IMR-90 (cell line): ENCODE results near the gene SUSD1. TPM values are rescaled to one million over a fixed set of nuclear protein-coding genes. Genes with fewer than 3 reads are reported as not detected.
A peak's percentile ranks its signal among the peaks of the same experiment; 100 is the strongest.

Experiments used
- ATAC-seq: fragments of 200-7000 bp; cut with Tn5 transposase; 2 replicates; pipeline ENCODE4 v1.9.1; 2020; ENCODE audit warnings: low read depth, mild to moderate bottlenecking, moderate library complexity
- BruUV-seq: library from RNA; stranded (reverse); fragments of 400-500 nt; replicated peaks from 2 replicates; lab custom pipeline; 2021; lab: Mats Ljungman, UMichigan
- CTCF ChIA-PET: fragments of 300-600 bp; formaldehyde crosslinking; extraction: SDS; loops from one replicate; lab custom pipeline; 2021; ENCODE audit warnings: antibody characterized with exemption; lab: Yijun Ruan, JAX
- POLR2A ChIA-PET: fragments of 300-600 bp; sonication (Branson Sonifier 250); formaldehyde crosslinking; loops from one replicate; lab custom pipeline; 2022; ENCODE audit warnings: antibody characterized with exemption; ENCODE audit not compliant: unreplicated experiment; lab: Charles Lee
- DNase-seq: peaks from one replicate; pipeline ENCODE4 v3.0.0; 2013
- H2AFZ ChIP-seq: replicated peaks from 2 replicates; pipeline ENCODE3; 2013; ENCODE audit warnings: low read length, mild to moderate bottlenecking; ENCODE audit not compliant: poor library complexity
- H2AK5ac ChIP-seq: 2 replicates; pipeline ENCODE4 v1.6.1; 2013; ENCODE audit warnings: low read depth, low read length, inconsistent platforms
- H2AK9ac ChIP-seq: replicated peaks from 2 replicates; pipeline ENCODE3; 2013; ENCODE audit warnings: mild to moderate bottlenecking, low read depth, low read length, moderate library complexity; ENCODE audit not compliant: poor library complexity
- H2BK120ac ChIP-seq: 2 replicates; pipeline ENCODE4 v1.6.1; 2013; ENCODE audit warnings: low read depth, low read length, inconsistent platforms
- H2BK15ac ChIP-seq: 3 replicates; pipeline ENCODE4 v1.6.1; 2013; ENCODE audit warnings: low read depth, low read length, inconsistent platforms
- H2BK20ac ChIP-seq: 2 replicates; pipeline ENCODE4 v1.6.1; 2013; ENCODE audit warnings: low read depth, mild to moderate bottlenecking, inconsistent platforms, low read length, moderate library complexity
- H2BK5ac ChIP-seq: 2 replicates; pipeline ENCODE4 v1.6.1; 2013; ENCODE audit warnings: mild to moderate bottlenecking, low read depth, low read length, inconsistent platforms; ENCODE audit not compliant: poor library complexity, severe bottlenecking
- H3K14ac ChIP-seq: replicated peaks from 2 replicates; pipeline ENCODE4 v1.6.1; 2013; ENCODE audit warnings: low read depth, low read length, inconsistent platforms
- H3K18ac ChIP-seq: 2 replicates; pipeline ENCODE4 v1.6.1; 2013; ENCODE audit warnings: low read depth, low read length, control low read depth
- H3K23ac ChIP-seq: 2 replicates; pipeline ENCODE4 v1.6.1; 2013; ENCODE audit warnings: low read depth, low read length, inconsistent platforms
- H3K27ac ChIP-seq: 2 replicates; pipeline ENCODE4 v1.5.1; 2013; ENCODE audit warnings: mild to moderate bottlenecking, control low read depth, low read length; ENCODE audit not compliant: insufficient read depth
- H3K27me3 ChIP-seq: 2 replicates; pipeline ENCODE4 v1.6.1; 2013; ENCODE audit warnings: low read length; ENCODE audit not compliant: control insufficient read depth, insufficient read depth
- H3K36me3 ChIP-seq: 2 replicates; pipeline ENCODE4 v1.6.1; 2013; ENCODE audit warnings: low read length, mixed read lengths; ENCODE audit not compliant: control insufficient read depth, insufficient read depth
- H3K4ac ChIP-seq: 2 replicates; pipeline ENCODE4 v1.6.1; 2013; ENCODE audit warnings: low read depth, low read length, inconsistent platforms
- H3K4me1 ChIP-seq: 2 replicates; pipeline ENCODE4 v1.6.1; 2013; ENCODE audit warnings: low read length, mixed read lengths; ENCODE audit not compliant: control insufficient read depth, insufficient read depth
- H3K4me2 ChIP-seq: 2 replicates; pipeline ENCODE4 v1.6.1; 2013; ENCODE audit warnings: low read depth, mild to moderate bottlenecking, control low read depth, low read length, moderate library complexity
- H3K4me3 ChIP-seq: 2 replicates; pipeline ENCODE4 v1.5.1; 2013; ENCODE audit warnings: low read depth, mild to moderate bottlenecking, control low read depth, low read length, moderate library complexity; ENCODE audit not compliant: insufficient read depth
- H3K56ac ChIP-seq: 2 replicates; pipeline ENCODE4 v1.6.1; 2013; ENCODE audit warnings: low read length, inconsistent platforms; ENCODE audit not compliant: insufficient read depth; ENCODE audit errors: extremely low read depth
- H3K79me1 ChIP-seq, 2 experiments: 2 replicates each; pipeline ENCODE4 v1.6.1; 2013; ENCODE audit warnings: low read length in 2 of 2, inconsistent platforms in 1 of 2, low read depth in 1 of 2
- H3K9ac ChIP-seq: 2 replicates; pipeline ENCODE4 v1.6.1; 2013; ENCODE audit warnings: low read depth, low read length, control low read depth
- H3K9me1 ChIP-seq: 2 replicates; pipeline ENCODE4 v1.6.1; 2013; ENCODE audit warnings: low read length, inconsistent platforms; ENCODE audit not compliant: insufficient read depth
- H3K9me3 ChIP-seq: 2 replicates; pipeline ENCODE4 v1.6.1; 2013; ENCODE audit warnings: low read length; ENCODE audit not compliant: control insufficient read depth, insufficient read depth
- H4K20me1 ChIP-seq: 2 replicates; pipeline ENCODE4 v1.6.1; 2013; ENCODE audit warnings: low read length, inconsistent platforms; ENCODE audit not compliant: insufficient read depth
- H4K5ac ChIP-seq: 2 replicates; pipeline ENCODE4 v1.6.1; 2013; ENCODE audit warnings: mild to moderate bottlenecking, low read depth, low read length, control low read depth
- H4K8ac ChIP-seq, 2 experiments: 2 replicates each; pipeline ENCODE4 v1.6.1; 2013; ENCODE audit warnings: low read depth in 2 of 2, low read length in 2 of 2, control low read depth in 1 of 2, inconsistent platforms in 1 of 2
- H4K91ac ChIP-seq: 2 replicates; pipeline ENCODE4 v1.6.1; 2013; ENCODE audit warnings: low read depth, low read length, inconsistent platforms; ENCODE audit not compliant: insufficient read depth
- CEBPB ChIP-seq: IDR thresholded peaks from 2 replicates; pipeline ENCODE4 v1.6.1; 2012; ENCODE audit warnings: low read depth, low read length, improper control_type of control experiment
- CTCF ChIP-seq: conservative IDR thresholded peaks from 2 replicates; pipeline ENCODE4 v1.5.1; 2012; ENCODE audit warnings: mild to moderate bottlenecking, low read depth, low read length, improper control_type of control experiment
- ELK1 ChIP-seq: fragments of 150-350 bp; IDR thresholded peaks from 2 replicates; pipeline ENCODE4 v1.6.1; 2016; ENCODE audit warnings: low read depth, mild to moderate bottlenecking, low read length, moderate library complexity, borderline replicate concordance
- FOS ChIP-seq: fragments of 150-350 bp; IDR thresholded peaks from 2 replicates; pipeline ENCODE4 v1.6.1; 2016; ENCODE audit warnings: low read depth, low read length
- MAZ ChIP-seq: IDR thresholded peaks from 2 replicates; pipeline ENCODE4 v1.6.1; 2012; ENCODE audit warnings: low read depth, mild to moderate bottlenecking, low read length, improper control_type of control experiment, moderate library complexity, borderline replicate concordance
- POLR2A ChIP-seq: IDR thresholded peaks from 2 replicates; pipeline ENCODE4 v1.6.1; 2012; ENCODE audit warnings: mild to moderate bottlenecking, low read depth, low read length
- RAD21 ChIP-seq: IDR thresholded peaks from 2 replicates; pipeline ENCODE4 v1.6.1; 2012; ENCODE audit warnings: low read length, improper control_type of control experiment
- RFX5 ChIP-seq: IDR thresholded peaks from 2 replicates; pipeline ENCODE4 v1.8.0; 2012; ENCODE audit warnings: low read depth, mild to moderate bottlenecking, low read length, moderate library complexity
- USF2 ChIP-seq: fragments of 150-350 bp; IDR thresholded peaks from 2 replicates; pipeline ENCODE4 v1.6.1; 2017; ENCODE audit warnings: mild to moderate bottlenecking, antibody characterized with exemption, low read length, low read depth
- whole genome bisulfite sequencing, 2 experiments: methylation state at CpG; one replicate each; pipeline versions ENCODE4 v1.1.5 to v1.1.7; 2013; ENCODE audit warnings: missing lambda C conversion rate in 2 of 2; ENCODE audit not compliant: insufficient read length in 1 of 2; ENCODE audit errors: extremely low coverage in 2 of 2; 5-methylcytosine and 5-hydroxymethylcytosine counted together
- dilution Hi-C: fragments of 300-500 bp; cut with HindIII; formaldehyde crosslinking; loops from one replicate; pipeline ENCODE4 v1.14.3; 2018; ENCODE audit warnings: low sequenced_read_pairs; ENCODE audit not compliant: unreplicated experiment
- in situ Hi-C: fragments of 300-500 bp; cut with MboI; formaldehyde crosslinking; loops from 3 replicates; pipeline ENCODE4 v1.14.3; 2019; ENCODE audit warnings: low sequenced_read_pairs, inconsistent platforms, mixed read lengths
- intact Hi-C: fragments of 100-400 bp; cut with micrococcal nuclease; formaldehyde crosslinking; loops from 2 replicates; pipeline ENCODE4 v1.10.0; 2022
- polyA plus RNA-seq, 3 experiments: library from polyadenylated mRNA; depleted of rRNA; stranded (reverse); fragments of >200 nt; gene quantifications; 2 replicates each; pipeline ENCODE4 v1.2.3, GENCODE V29; 2012; ENCODE audit warnings: low replicate concordance in 1 of 3
- total RNA-seq: library from RNA; depleted of rRNA; stranded (reverse); fragments of >200 nt; gene quantifications from 2 replicates; pipeline ENCODE4 v1.2.3, GENCODE V29; 2012

The SUSD1 gene
- total and polyA plus RNA-seq, 2 of the 4 experiments (the other 2 are of a cell fraction) = 4.0 to 4.7 TPM

GRCh38 chr9:112080831-112081542 is 94.1 kb downstream of the SUSD1 start:
- no peak overlapping the region for H3K4me2 ChIP-seq
- no peak overlapping the region for H2BK15ac ChIP-seq
- ATAC-seq (no peak), DNase-seq (no peak)
- TF ChIP-seq CTCF (no peak), ELK1 (no peak), FOS (no peak), RAD21 (no peak), CEBPB (no peak), USF2 (no peak), RFX5 (no peak), MAZ (no peak), POLR2A (no peak)
- H2BK120ac ChIP-seq = peak overlapping the region; percentile 49
- H3K4me1 ChIP-seq = peaks cover 2% of the 10 kb centered on the region; the same call in 1 of the 2 replicates
- H3K18ac ChIP-seq = no peak overlapping the region
- CTCF ChIA-PET = no interaction called here
- H3K27me3 ChIP-seq = no peaks in the 10 kb centered on the region
- no peak overlapping the region for H4K8ac ChIP-seq
- H4K20me1 ChIP-seq = no peaks in the 10 kb centered on the region
- H3K9ac ChIP-seq = no peak overlapping the region
- BruUV-seq = no TSS peak
- H3K14ac ChIP-seq = 0 out of 2 replicates have a peak overlapping the region, but pooled peaks have one; percentile 33
- H3K4me3 ChIP-seq = no peak overlapping the region
- dilution Hi-C loops = no loop called here
- in situ Hi-C loops = loop anchor here (25.0 kb wide), 1 partner anchor 631 kb away; the partner anchor contains the start of gene INIP
- no peak overlapping the region for H4K91ac ChIP-seq
- intact Hi-C loops = no loop called here
- no peak overlapping the region for H2AK9ac ChIP-seq
- no peaks in the 10 kb centered on the region for H3K36me3 ChIP-seq
- peaks cover 0 to 2% of the 10 kb centered on the region in 2 experiments; a peak in 1 of 4 replicates for H3K79me1 ChIP-seq
- H2AFZ ChIP-seq = no peak overlapping the region
- H3K4ac ChIP-seq = no peak overlapping the region
- H2AK5ac ChIP-seq = no peak overlapping the region; the same call in 1 of the 2 replicates
- H3K9me1 ChIP-seq = 0 out of 2 replicates have a peak, but pooled peaks cover 2% of the 10 kb centered on the region
- H3K56ac ChIP-seq = no peak overlapping the region
- H3K23ac ChIP-seq = no peak overlapping the region
- no peak overlapping the region for H2BK20ac ChIP-seq
- H4K5ac ChIP-seq = 0 out of 2 replicates have a peak overlapping the region, but pooled peaks have one; percentile 58
- H2BK5ac ChIP-seq = no peak overlapping the region
- 90% methylated on average over 2 of the region's 5 CpGs; no CpG with 5 or more reads in 1 of the 2 experiments for WGBS, 2 experiments
- POLR2A ChIA-PET = no interaction called here
- no peaks in the 10 kb centered on the region; the same call in 1 of the 2 replicates for H3K9me3 ChIP-seq
- no peak overlapping the region for H3K27ac ChIP-seq
